Measurements from ENCODE around the gene CSNK2A2.

CSNK2A2 gene

DNA sequence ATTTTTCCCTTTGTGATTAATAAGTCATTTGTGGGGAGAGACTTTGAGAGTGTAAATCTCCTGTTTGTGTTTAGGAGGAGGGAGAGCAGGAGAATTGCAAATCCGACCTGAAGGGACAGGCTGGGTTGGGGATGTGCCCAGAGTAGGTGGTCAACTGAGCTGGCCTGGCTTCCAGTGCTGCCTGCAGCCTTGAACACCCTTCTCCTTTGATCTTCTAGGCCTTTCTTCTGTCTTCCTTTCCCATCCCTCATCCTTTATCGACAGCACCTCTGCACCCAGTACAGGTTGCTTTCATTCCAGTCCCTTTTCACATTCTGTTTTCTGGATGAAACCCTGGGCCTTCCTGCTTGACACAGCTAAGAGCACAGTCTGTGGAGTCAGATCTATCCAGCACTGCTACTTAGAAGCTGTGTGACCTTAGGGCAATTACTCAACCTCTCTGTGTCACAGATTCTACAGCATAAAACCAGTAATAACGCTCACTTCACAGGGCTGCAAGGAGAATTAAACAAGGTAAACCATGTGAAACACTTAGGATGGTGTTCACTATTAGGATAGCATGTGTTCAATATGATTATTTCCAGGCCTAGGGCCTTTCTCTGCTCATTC is 1.0 kb upstream of the CSNK2A2 start:
- no peak for DNase-seq

DNA sequence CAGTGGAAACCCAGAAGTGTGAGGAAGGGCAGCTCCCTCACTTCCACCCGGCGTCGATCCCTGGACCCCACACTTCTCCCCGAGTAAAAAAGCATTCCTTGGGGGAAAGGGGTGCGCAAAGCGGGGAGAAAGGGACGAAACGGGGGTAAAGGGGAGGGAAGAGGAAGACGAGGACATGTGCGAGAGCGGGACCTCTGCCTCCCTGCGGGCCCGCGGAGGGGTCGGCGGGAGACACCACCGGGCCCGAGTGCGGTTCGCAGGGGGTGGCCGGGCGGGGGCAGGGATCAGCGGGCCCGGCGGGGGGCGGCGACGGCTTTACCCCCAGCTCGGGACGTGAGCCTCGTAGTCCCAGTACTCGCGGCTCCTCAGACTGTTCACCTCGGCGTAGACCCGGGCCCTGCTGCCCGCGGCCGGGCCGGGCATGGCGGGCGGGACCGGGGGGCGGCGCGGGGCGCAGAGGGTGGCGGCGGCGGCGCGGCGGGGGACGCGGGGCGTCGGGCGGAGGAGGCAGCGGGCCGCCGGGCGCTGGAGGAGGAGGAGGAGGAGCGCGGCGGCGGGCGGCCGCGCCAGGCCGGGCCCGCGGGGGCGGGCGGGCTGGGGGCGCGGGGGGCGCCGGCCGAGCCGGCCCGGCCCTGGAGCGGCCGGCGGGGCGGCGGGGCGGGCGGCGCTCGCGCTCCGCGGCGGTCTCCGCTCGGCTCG is 443 bp downstream of the CSNK2A2 start:
- DNase-seq: no peak

GRCh38 chr16:58196898-58197313 is 1.0 kb downstream of the CSNK2A2 start:
- DNase-seq: no peak

DNA sequence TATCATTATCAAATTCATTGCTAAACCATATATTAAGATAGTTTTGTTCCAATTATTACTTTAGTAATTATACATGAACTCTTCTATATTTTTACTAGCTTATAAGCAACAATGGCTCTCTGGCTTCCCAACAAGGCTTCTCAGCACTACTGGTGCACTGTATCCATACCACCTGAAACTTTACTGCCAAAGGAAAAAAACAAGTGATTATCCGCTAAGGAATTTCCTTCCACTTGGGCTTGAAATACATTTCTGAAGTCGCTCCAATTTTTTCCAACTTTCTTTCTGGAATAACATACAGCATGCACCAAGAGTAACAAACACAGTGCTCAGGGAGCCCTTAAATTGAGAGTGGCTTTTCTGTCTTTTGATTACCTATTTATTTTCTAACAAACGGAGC is 2.1 kb downstream of the CSNK2A2 start:
- DNase-seq: no peak

DNA sequence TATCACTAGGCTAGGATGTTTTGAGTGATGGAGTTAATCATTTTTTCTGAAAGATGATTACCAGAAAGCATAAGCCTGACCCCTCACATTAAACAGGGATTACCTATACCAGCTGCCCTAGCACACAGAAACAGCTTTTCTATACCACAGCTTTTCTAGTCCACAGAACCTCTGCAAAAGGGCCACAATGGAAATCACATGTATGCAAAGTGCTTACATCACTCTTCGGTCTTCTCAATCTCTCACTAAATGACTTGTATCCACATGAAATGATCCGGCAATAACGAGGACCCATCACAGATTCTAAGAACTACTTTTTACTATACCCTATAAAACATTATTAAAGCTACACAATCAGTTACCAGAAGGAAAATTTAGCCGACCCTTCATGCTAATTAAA is 2.6 kb downstream of the CSNK2A2 start:
- DNase-seq: no peak

- DNase-seq: no peak
These were observed 3.1 kb downstream of the CSNK2A2 start for GRCh38 chr16:58194790-58195189.

DNA sequence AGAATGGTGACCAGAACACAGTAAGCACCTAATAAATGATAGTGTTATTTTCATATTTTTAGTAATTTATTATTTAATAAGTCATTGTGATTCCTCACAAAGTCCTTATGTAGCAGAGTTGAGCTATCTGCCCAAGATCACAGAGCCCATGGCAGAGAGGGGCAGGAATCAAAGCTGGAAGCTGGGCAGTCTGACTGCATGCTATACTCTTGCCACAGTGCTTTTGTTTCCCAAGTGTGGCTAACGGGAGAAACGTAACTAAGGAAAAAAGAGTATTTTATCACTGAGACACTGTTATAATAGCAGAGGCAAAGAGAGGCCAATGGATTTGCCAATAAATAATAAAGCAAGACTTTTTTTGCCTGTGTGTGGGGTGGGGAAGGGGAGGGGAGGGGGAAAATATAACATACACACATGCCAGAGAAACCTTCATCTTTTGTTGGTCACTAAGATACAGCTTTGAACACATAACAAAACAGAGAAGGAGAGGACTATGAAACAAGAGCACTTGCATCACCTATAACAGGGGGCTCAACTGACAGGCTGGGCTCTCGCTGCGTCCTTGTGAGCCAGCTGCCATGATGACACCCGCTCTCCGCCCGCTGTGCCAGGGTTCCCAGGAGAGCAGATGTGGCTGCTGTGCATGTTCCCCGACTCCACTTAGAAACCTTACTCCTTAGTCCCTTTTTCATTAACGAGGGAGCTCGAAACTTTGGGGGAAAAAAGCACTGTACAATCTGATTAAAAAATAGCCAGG is 10.1 kb downstream of the CSNK2A2 start:
- DNase-seq: no peak

DNA sequence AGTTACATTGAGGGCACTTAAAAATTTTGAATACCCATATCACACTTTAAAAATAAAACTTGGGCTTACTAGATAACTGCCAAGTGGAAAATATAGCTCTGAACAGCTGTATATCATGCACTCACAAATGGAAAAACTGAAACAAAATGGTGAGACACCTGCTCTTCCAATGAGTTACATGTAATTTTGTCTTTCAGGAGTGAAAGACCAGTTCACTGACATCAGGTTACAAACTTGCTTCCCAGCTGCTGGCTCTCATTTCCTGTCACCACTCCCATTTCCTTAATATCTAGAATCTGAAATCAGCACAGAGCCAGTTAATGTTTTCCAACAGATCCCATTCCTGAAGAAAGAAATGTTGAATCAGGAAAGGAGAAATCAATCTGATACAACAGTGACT is 10.8 kb downstream of the CSNK2A2 start:
- DNase-seq: no peak

DNA sequence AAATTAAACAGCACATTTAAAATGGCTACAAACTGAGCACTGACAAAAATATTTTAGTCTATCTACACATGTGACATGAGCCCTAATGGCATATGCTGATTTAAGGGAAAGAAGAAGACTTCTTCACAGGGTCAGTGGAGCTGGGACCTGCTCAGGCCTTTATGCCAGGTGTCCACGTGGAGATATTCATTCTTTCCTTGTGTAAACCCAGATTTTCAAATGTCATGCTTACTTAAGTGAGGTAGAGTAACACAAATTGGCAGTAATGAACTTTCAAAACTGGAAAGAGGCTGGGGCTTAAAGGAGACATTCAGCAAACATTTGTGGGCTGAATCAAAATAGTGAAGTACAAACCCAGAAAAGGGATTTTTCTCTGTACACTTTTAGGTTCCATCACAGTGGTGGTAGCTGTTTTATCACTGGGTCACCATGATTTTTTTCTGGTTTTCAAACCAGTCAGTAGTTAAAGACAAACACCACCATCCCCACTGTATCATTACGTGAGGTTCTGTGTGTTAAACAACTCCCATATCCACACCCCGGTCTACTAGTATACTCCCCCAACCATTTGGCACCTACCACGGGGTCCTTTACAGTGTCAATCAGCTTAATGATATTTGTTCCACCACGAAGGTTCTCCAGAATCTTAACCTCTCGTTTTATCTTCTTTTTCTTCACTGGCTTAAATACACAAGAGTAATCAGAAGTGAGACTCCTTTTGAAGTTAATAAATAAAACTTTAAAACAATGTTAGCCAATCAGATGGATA is 11.5 kb downstream of the CSNK2A2 start:
- no peak for DNase-seq

GRCh38 chr16:58177353-58177710 is 20.6 kb downstream of the CSNK2A2 start:
- no peak for DNase-seq

- DNase-seq: no peak
These were observed 21.1 kb downstream of the CSNK2A2 start for GRCh38 chr16:58176608-58177352.

GRCh38 chr16:58170223-58170622 is 27.7 kb downstream of the CSNK2A2 start:
- no peak for DNase-seq

GRCh38 chr16:58160855-58161254 is 37.1 kb downstream of the CSNK2A2 start:
- DNase-seq: no peak

DNA sequence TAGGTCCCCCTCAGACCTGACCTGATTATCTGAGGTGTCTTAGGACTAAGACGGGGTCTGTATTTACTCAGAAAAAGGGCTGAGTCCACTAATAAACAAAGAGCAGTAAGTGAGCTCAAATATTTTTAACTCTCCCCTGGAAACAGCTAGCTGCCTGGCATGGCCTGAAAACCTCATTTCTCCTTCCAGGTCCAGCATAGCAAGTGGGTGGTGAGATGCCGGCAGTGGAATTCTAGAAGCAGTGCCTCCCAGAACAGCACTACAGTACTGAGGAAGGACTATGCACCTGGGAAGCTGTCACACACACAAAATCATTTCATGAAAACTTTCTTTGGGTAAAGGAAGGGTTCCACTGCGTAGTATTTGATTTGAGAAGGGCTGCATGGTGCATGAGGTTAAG is 39.2 kb downstream of the CSNK2A2 start:
- no peak for DNase-seq

GRCh38 chr16:58157951-58158540 is 39.9 kb downstream of the CSNK2A2 start:
- DNase-seq: no peak

- no peak for DNase-seq
These were observed 40.7 kb downstream of the CSNK2A2 start for GRCh38 chr16:58157239-58157638.

DNA sequence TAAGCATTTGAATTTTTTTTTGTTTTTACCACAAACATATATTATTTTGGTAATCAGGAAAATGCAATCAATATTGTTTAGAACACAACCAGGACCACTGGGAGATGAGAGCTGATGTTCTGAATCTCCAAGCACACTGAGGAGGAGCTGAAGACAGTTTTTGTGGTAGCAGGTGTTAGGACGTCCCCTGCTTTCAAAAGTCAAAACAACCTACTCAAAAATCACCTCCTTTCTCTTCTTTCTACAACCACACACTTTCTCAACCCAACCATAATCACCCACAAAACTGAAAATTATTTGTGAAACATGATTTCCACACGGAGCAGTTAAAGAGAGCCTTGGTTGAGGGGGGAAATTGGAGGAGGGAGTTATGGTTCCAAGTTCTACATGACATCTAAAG is 42.1 kb downstream of the CSNK2A2 start:
- DNase-seq: no peak

DNA sequence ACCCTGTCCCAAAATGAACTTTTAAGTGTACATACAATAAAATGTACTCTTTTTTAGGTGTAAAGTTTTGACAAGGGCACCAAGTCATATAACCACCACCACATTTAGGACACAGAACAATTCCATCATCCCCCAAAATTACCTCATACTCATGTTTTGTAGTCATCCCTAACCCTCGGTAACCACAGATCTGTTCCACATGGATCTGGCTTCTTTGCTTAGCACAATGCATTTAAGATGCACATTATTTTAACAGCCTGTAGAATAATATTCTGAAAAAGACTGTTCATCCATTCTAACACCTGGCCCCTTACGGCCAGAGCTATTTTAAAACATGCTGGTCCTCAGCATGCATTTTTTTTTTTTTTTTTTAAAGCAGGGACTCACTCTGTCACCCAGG is 43.6 kb downstream of the CSNK2A2 start:
- no peak for DNase-seq

DNA sequence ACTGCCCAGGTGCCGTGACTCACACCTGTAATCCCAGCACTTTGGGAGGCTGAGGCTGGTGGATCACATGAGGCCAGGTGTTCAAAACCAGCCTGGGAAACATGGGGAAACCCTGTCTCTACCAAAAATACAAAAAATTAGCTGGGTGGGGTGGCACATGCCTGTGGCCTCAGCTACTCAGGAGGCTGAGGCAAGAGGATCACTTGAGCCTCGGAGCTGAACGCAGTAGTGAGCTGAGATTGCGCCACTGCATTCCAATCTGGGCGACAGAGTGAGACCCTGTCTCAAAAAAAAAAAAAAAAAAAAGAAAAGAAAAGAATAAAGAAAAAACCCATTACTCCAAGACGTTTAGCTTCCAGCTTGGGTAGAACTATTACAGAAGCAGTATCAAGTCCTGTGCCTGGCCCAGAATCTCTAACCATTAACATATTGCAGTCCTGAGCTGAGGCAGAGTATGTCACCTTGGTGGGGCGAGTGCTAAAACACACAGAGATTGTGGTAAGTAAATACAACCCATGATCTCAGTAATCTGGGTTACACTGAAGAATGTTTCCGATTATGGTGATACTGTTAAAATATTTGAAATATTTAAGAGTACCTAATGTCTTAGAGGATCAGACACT is 45.5 kb downstream of the CSNK2A2 start:
- DNase-seq: no peak

GRCh38 chr16:58148526-58148925 is 49.4 kb downstream of the CSNK2A2 start:
- no peak for DNase-seq

DNA sequence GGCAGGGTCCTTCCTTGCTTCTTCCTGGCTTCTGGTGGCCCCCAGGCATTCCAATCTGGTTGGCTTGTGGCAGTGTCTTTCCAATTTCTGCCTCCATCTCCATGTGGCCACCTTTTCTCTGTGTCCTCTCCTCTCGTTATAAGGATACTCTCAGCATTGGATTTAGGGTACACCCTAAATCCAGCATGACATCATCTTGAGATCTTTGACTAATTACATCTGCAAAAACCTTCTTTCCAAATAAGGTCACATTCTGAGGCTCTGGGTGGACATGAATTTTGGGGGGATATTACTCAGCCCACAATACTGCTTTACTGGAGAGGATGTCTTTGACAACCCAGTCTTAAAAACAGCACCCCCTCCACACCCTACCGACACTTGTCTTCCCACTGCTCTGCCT is 49.8 kb downstream of the CSNK2A2 start:
- no peak for DNase-seq

DNA sequence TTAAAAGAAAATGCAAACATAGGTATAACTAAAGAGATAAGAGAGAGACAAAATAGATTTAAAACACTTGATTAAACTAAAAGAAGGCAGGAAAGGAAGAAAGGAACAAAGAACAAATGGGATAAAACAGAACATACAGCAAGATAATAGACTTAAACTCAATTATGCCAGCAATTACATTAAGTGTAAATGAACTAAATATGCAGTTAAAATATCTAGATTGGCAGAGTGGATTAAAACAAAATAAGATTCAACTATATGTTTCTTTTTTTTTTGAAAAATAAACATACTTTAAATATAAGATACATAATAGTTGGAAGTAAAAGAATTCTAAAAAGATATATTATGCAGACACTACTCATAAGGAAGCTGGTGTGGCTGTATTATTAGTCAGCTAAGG is 59.1 kb downstream of the CSNK2A2 start:
- no peak for DNase-seq
